Glutamatergic neuron (in vitro differentiated cells): Measurements from ENCODE around the gene ECD. TPM values are rescaled to one million over a fixed set of nuclear protein-coding genes. Genes with fewer than 3 reads are reported as not detected.

ENCODE experiments used
- total RNA-seq: library from RNA; stranded (reverse); fragmentation: NEBNext Ultra II Directional; extraction: Animal tissue kit (Norgen Biotek cat#: 25700); gene quantifications from one replicate; pipeline ENCODE4 v1.2.1, GENCODE V29; 2021; ENCODE audit not compliant: unreplicated experiment

ECD gene
- total RNA-seq, 1 donor from 2014 or later, result 31.3 TPM

Other genes starting within 250 kb of the ECD start
- gene PLA2G12B, start 213.2 kb downstream of the ECD start, total RNA-seq, result not detected
- gene P4HA1, start 71.1 kb downstream of the ECD start, total RNA-seq, result 3.5 TPM
- 3.3 TPM for gene NUDT13, start 57.6 kb downstream of the ECD start, total RNA-seq
- gene FAM149B1, start 111 bp upstream of the ECD start, total RNA-seq, result 31.3 TPM
- 37.5 TPM for gene DNAJC9, start 79.2 kb upstream of the ECD start, total RNA-seq
- 89.2 TPM for gene MRPS16, start 84.6 kb upstream of the ECD start, total RNA-seq
- gene CFAP70, start 190.9 kb upstream of the ECD start, total RNA-seq, result 1.3 TPM
- gene ANXA7, start 246.1 kb upstream of the ECD start, total RNA-seq, result 35.9 TPM